Pancreas (tissue), 10 donors: ENCODE data around the gene CYP26B1. TPM values are rescaled to one million over a fixed set of nuclear protein-coding genes. Genes with fewer than 3 reads are reported as not detected.
A peak's percentile ranks its signal among the peaks of the same experiment; 100 is the strongest.

Experiments
- ATAC-seq, 4 donors: fragments of 200-7000 bp; cut with Tn5 transposase; one replicate each; pipeline versions ENCODE4 v1.8.0 to v1.9.1; 2020; ENCODE audit warnings: mild to moderate bottlenecking in 4 of 4, moderate library complexity in 4 of 4
- DNase-seq, 6 donors: peaks; one replicate each; pipeline ENCODE4 v3.0.0-alpha.2; 2020
- FAIRE-seq: peaks from 2 replicates; lab custom pipeline; 2012; peaks lifted over from hg19 to GRCh38; lab: Jason Lieb, UNC
- H3K27ac ChIP-seq, 4 donors: fragments of 200-600 bp; sonication (generic); 1 replicate in 3 of 4; 2 replicates in 1 of 4; pipeline versions ENCODE4 v1.5.0 to v1.8.0; 2020
- H3K27me3 ChIP-seq, 4 donors: fragments of 200-600 bp; one replicate each; pipeline ENCODE4 v1.8.0; 2021
- H3K36me3 ChIP-seq, 3 donors: fragments of 200-600 bp; sonication (generic) in 1 of 3; one replicate each; pipeline versions ENCODE4 v1.5.0 to v1.8.0; 2020 to 2021
- H3K4me1 ChIP-seq, 3 donors: fragments of 200-600 bp; one replicate each; pipeline ENCODE4 v1.8.0; 2021
- H3K4me3 ChIP-seq, 4 donors: fragments of 200-600 bp; sonication (generic) in 2 of 4; one replicate each; pipeline versions ENCODE4 v1.5.0 to v1.8.0; 2020 to 2021
- H3K9me3 ChIP-seq, 4 donors: fragments of 200-600 bp; one replicate each; pipeline ENCODE4 v1.8.0; 2021
- WGBS, 2 donors: extraction: QIAGEN DNeasy Blood & Tissue Kit; methylation state at CpG; one replicate each; pipeline ENCODE4 v1.1.7; 2013; 5-methylcytosine and 5-hydroxymethylcytosine counted together
- intact Hi-C, 3 donors: fragments of 100-400 bp; cut with DNase I; formaldehyde crosslinking; loops; one replicate each; pipeline versions ENCODE4 v1.11.1 to v1.14.2; 2022
- polyA plus RNA-seq, 2 donors: library from polyadenylated mRNA; stranded (reverse); fragments of 200-250 nt; gene quantifications; one replicate each; pipeline ENCODE4 v1.2.3, GENCODE V29; 2013
- total RNA-seq, 6 donors: library from RNA; stranded (reverse); fragmentation: NEBNext Ultra II Directional in 4 of 6; extraction: Animal tissue kit (Norgen Biotek cat#: 25700) in 4 of 6; gene quantifications; one replicate each; pipeline versions ENCODE4 v1.2.1 to v1.2.4, GENCODE V29; 2021 to 2023
- TF ChIP-seq, protein P1 (sequence below), 4 donors: fragments of 200-600 bp; sonication (generic) in 3 of 4; IDR thresholded peaks; one replicate each; pipeline versions ENCODE4 v1.5.0 to v1.8.0; 2021; ENCODE audit warnings: antibody characterized with exemption in 4 of 4
- donor health status: healthy with polysubstance abuse.
- donor health status: DM: no; HTN: no; CAD: no; lungs with moderate emphysema.
- donor health status: DM: no; HTN: no; CAD: no.
- donor health status: control.
- donor health status: control.
- donor health status: Bipolar disorder and iron deficiency.
- donor health status: DM: yes; HTN: yes; CAD: no.
- donor health status: DM: no; HTN: no; CAD: no.
- donor health status: DM: no; HTN: no; CAD: no.
- donor health status: DM: yes; HTN: yes; CAD: no.

Gene CYP26B1
- total and polyA plus RNA-seq, 8 donors, result 0.16 to 1.3 (median 0.46) TPM

DNA sequence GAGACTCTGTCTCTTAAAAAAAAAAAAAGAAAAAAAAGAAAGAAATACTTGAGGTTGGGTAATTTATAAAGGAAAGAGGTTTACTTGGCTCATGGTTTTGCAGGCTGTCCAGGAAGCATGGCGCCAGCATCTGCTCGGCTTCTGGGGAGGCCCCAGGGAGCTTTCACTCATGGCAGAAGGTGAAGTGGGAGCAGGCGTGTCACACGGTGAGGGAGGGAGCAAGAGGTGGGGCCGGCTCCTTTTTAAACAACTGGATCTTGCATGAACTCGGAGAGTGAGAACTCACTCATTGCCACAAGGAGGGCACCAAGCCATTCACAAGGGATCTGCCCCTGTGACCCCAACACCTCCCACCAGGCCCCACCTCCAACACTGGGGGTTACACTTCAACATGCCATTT is 30.6 kb downstream of the CYP26B1 start:
- no peaks in the 10 kb centered on the region for H3K9me3 ChIP-seq
- FAIRE-seq (no peak), DNase-seq (no peak), ATAC-seq (no peak)
- H3K36me3 ChIP-seq, result no peaks in the 10 kb centered on the region
- H3K4me1 ChIP-seq, result no peaks in the 10 kb centered on the region
- H3K27ac ChIP-seq, result no peak overlapping the region
- intact Hi-C loops, result no loop called here
- H3K4me3 ChIP-seq, result no peak overlapping the region
- H3K27me3 ChIP-seq, result no peaks in the 10 kb centered on the region
- 82 to 85% methylated on average over 6 of the region's 6 CpGs for WGBS, 2 donors
- TF ChIP-seq, protein P1, sequence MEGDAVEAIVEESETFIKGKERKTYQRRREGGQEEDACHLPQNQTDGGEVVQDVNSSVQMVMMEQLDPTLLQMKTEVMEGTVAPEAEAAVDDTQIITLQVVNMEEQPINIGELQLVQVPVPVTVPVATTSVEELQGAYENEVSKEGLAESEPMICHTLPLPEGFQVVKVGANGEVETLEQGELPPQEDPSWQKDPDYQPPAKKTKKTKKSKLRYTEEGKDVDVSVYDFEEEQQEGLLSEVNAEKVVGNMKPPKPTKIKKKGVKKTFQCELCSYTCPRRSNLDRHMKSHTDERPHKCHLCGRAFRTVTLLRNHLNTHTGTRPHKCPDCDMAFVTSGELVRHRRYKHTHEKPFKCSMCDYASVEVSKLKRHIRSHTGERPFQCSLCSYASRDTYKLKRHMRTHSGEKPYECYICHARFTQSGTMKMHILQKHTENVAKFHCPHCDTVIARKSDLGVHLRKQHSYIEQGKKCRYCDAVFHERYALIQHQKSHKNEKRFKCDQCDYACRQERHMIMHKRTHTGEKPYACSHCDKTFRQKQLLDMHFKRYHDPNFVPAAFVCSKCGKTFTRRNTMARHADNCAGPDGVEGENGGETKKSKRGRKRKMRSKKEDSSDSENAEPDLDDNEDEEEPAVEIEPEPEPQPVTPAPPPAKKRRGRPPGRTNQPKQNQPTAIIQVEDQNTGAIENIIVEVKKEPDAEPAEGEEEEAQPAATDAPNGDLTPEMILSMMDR (IDR thresholded peaks at IDR 0.05), result no peak

DNA sequence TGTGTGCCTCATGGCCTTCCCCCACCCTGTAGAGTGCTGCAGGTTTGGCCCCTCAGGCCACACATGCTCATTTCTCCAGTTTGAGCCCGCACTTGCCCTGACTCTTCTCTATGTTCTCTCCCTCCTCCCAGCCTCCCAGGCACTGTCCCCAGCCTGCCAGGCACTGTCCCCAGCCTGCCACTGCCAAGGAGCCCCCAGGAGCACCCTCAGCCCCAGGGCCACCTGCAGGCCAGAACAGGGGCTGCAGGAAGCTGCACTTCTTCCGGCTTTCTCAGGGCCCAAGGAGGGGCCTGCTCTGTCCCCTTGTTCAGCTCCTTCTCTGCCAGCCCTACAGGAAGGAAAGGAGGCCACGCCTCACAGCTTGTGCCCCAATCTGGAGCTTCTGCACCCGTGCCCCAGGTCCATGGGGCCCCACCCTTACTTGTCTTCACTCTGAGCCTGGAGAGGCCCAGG is 31.6 kb downstream of the CYP26B1 start:
- no peak overlapping the region for H3K27ac ChIP-seq
- no peak overlapping the region for H3K4me3 ChIP-seq
- intact Hi-C loops, result no loop called here
- FAIRE-seq, result no peak
- H3K27me3 ChIP-seq, result no peaks in the 10 kb centered on the region
- no peak for DNase-seq
- no peaks in the 10 kb centered on the region for H3K4me1 ChIP-seq
- H3K9me3 ChIP-seq, result no peaks in the 10 kb centered on the region
- TF ChIP-seq, protein P1 (IDR thresholded peaks at IDR 0.05), result no peak
- 65 to 71% methylated on average over 4 of the region's 4 CpGs for WGBS, 2 donors
- peak in 1 of 4 donors; percentile 17 for ATAC-seq
- H3K36me3 ChIP-seq, result no peaks in the 10 kb centered on the region

DNA sequence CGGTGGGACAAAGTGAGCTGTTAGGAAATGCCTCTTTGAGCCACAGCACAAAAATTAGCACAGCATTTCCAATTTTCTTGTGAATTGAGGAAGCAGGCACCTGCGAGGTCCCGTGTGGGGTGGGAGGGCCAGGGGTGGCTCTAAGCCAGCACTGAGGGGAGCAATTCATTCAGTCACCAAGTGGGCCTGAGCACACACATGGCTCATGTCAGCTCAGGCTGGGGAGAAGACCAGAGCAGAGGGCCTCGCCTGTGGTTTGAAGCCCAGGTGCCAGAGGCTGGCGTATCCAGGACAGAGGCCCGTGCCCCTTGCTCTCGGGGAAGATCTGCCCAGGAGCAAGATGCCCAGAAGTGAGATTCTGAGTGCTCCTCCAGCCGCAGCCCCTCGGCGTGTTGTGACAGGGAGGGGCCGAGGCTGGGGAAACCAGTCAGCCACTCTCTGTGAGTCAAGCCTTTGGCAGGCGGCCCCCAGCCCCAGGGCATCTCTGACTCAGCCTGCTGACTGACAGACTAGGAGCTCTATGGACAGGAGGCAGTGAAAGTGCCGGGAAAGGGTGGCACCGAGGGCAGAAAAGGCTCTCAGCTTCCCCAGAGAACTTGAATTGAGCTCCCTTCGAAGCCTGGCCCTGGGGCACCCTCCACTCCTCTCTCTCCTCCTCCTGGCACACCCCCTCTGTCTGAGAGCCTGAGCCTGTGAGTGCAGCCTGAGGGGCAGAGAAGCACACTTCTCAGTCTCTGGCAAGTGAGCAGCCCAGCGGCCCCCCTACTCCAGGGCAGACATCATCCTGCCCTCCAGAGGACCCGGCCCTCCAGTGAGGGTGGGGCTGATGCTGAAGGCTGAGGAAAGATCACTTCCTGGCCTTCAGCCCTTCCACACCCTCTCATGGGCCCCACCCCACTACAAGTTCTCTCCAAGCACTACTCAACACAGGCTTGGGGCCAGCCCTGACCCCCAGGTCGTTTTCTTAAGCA is 32.3 kb downstream of the CYP26B1 start:
- H3K36me3 ChIP-seq, result no peaks in the 10 kb centered on the region
- intact Hi-C loops, result no loop called here
- peak in 1 of 6 donors; percentile 47 for DNase-seq
- H3K27me3 ChIP-seq, result no peaks in the 10 kb centered on the region
- FAIRE-seq, result no peak
- 68 to 70% methylated on average over 17 to 18 of the region's 18 CpGs for WGBS, 2 donors
- H3K27ac ChIP-seq, result no peak overlapping the region
- no peaks in the 10 kb centered on the region for H3K4me1 ChIP-seq
- H3K9me3 ChIP-seq, result no peaks in the 10 kb centered on the region
- TF ChIP-seq, protein P1 (IDR thresholded peaks at IDR 0.05), result no peak
- peak in 1 of 4 donors; percentile 80 for ATAC-seq
- no peak overlapping the region for H3K4me3 ChIP-seq

DNA sequence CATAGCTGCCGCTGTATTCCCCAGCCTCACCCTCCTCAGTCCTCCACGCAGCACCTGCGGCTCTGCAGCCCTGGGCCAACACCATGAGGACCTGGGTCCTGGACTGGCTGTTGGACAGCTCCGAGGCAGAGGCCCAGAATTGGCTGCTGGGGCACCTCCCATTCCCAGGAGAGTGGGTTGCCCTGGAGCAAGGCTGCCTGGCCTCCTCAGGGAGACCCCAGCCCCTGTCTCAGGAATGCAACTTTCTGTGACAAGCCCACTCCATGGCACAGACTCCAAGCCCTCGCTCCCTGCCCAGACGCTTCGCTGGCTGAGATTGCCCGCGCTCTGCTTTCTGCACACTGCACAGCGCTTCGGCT is 33.0 kb downstream of the CYP26B1 start:
- H3K9me3 ChIP-seq, result no peaks in the 10 kb centered on the region
- intact Hi-C loops, result no loop called here
- WGBS, 2 donors, result 91% methylated on average over 11 of the region's 11 CpGs
- DNase-seq, result no peak
- no peak overlapping the region for H3K4me3 ChIP-seq
- H3K27me3 ChIP-seq, result no peaks in the 10 kb centered on the region
- H3K27ac ChIP-seq, result no peak overlapping the region
- FAIRE-seq, result no peak
- H3K4me1 ChIP-seq, result no peaks in the 10 kb centered on the region
- peak in 1 of 4 donors; percentile 40 for ATAC-seq
- TF ChIP-seq, protein P1 (IDR thresholded peaks at IDR 0.05), result no peak
- H3K36me3 ChIP-seq, result no peaks in the 10 kb centered on the region
